OCI-LY7 (cell line): ENCODE measurements around the gene LPP.

Experiments used
- EZH2phosphoT487 ChIP-seq: fragments of 200-600 bp; sonication (generic); IDR thresholded peaks from 2 replicates; pipeline ENCODE4 v1.6.1; 2018; ENCODE audit warnings: low read depth, borderline replicate concordance, mild to moderate bottlenecking, mixed run types, antibody characterized with exemption, low read length, moderate library complexity, mixed read lengths
- TF ChIP-seq, protein P1 (sequence below): fragments of 200-600 bp; sonication (generic); conservative IDR thresholded peaks from 2 replicates; pipeline ENCODE4 v1.5.1; 2014; ENCODE audit warnings: mild to moderate bottlenecking, antibody characterized with exemption, low read length, moderate library complexity, mixed read lengths

GRCh38 chr3:188469228-188469885, 315.4 kb downstream of the LPP start:
- TF ChIP-seq, protein P1, sequence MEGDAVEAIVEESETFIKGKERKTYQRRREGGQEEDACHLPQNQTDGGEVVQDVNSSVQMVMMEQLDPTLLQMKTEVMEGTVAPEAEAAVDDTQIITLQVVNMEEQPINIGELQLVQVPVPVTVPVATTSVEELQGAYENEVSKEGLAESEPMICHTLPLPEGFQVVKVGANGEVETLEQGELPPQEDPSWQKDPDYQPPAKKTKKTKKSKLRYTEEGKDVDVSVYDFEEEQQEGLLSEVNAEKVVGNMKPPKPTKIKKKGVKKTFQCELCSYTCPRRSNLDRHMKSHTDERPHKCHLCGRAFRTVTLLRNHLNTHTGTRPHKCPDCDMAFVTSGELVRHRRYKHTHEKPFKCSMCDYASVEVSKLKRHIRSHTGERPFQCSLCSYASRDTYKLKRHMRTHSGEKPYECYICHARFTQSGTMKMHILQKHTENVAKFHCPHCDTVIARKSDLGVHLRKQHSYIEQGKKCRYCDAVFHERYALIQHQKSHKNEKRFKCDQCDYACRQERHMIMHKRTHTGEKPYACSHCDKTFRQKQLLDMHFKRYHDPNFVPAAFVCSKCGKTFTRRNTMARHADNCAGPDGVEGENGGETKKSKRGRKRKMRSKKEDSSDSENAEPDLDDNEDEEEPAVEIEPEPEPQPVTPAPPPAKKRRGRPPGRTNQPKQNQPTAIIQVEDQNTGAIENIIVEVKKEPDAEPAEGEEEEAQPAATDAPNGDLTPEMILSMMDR = no peak
- no peak for TF ChIP-seq EZH2phosphoT487
